Endothelial cell of umbilical vein (primary cell): ENCODE results near the gene TOP3B. TPM values are rescaled to one million over a fixed set of nuclear protein-coding genes. Genes with fewer than 3 reads are reported as not detected.
"Not testable (repeated sequence)": the region's sequence is repeated elsewhere in the genome, so short reads cannot be mapped to it uniquely, and the experiment has no call there.

Experiments
- BruUV-seq: library from RNA; stranded (reverse); fragments of 400-500 nt; replicated peaks from 2 replicates; lab custom pipeline; 2021; lab: Mats Ljungman, UMichigan
- CTCF ChIA-PET: fragments of 300-600, 350-600 bp; sonication (Branson Sonifier 250); formaldehyde crosslinking; loops from one replicate; lab custom pipeline; 2021; ENCODE audit warnings: antibody characterized with exemption, inconsistent platforms; lab: Charles Lee
- POLR2A ChIA-PET: fragments of 300-600, 350-600 bp; sonication (Branson Sonifier 250); formaldehyde crosslinking; loops from one replicate; lab custom pipeline; 2021; ENCODE audit warnings: antibody characterized with exemption, inconsistent platforms; lab: Charles Lee
- DNase-seq: peaks from one replicate; pipeline ENCODE4 v3.0.0-alpha.2; 2011; ENCODE audit warnings: low read depth, low spot score
- FAIRE-seq: peaks from 2 replicates; lab custom pipeline; 2011; peaks lifted over from hg19 to GRCh38; lab: Jason Lieb, UNC
- H2AFZ ChIP-seq: 2 replicates; pipeline ENCODE4 v1.6.0; 2012; ENCODE audit warnings: low read depth, low read length, control low read depth, inconsistent platforms
- H3K27ac ChIP-seq: 2 replicates; pipeline ENCODE4 v1.5.1; 2011; ENCODE audit warnings: low read depth, mild to moderate bottlenecking, control low read depth, low read length, moderate library complexity; ENCODE audit not compliant: insufficient read depth
- H3K27me3 ChIP-seq, 2 experiments: 2 replicates each; pipeline versions ENCODE4 v1.6.0 to v1.6.1; 2011; ENCODE audit warnings: low read length in 2 of 2, mixed read lengths in 1 of 2; ENCODE audit not compliant: control insufficient read depth in 2 of 2, insufficient read depth in 2 of 2
- H3K36me3 ChIP-seq, 2 experiments: 2 replicates in 1 of 2; 3 replicates in 1 of 2; pipeline ENCODE4 v1.5.1; 2011; ENCODE audit warnings: low read length in 2 of 2, mild to moderate bottlenecking in 1 of 2, moderate library complexity in 1 of 2; ENCODE audit not compliant: control insufficient read depth in 2 of 2, insufficient read depth in 2 of 2; ENCODE audit errors: extremely low read depth in 1 of 2
- H3K4me1 ChIP-seq: 3 replicates; pipeline ENCODE4 v1.5.1; 2011; ENCODE audit warnings: mild to moderate bottlenecking, low read length; ENCODE audit not compliant: control insufficient read depth, insufficient read depth; ENCODE audit errors: extremely low read depth
- H3K4me2 ChIP-seq: 2 replicates; pipeline ENCODE4 v1.6.1; 2011; ENCODE audit warnings: low read length, control low read depth, mixed read lengths; ENCODE audit not compliant: insufficient read depth
- H3K4me3 ChIP-seq, 3 experiments: fragments of 200-600 bp in 1 of 3; sonication (generic), shearing (Covaris generic) in 1 of 3; replicated peaks in 1 of 3; 2 replicates each; pipeline ENCODE4 v1.5.1; 2011 to 2016; ENCODE audit warnings: control low read depth in 3 of 3, low read length in 3 of 3, mild to moderate bottlenecking in 2 of 3, inconsistent platforms in 1 of 3, low read depth in 1 of 3, moderate library complexity in 1 of 3; ENCODE audit not compliant: insufficient read depth in 1 of 3
- H3K79me2 ChIP-seq: 2 replicates; pipeline ENCODE4 v1.6.0; 2012; ENCODE audit warnings: low read length, inconsistent platforms; ENCODE audit not compliant: control insufficient read depth, insufficient read depth
- H3K9ac ChIP-seq: replicated peaks from 2 replicates; pipeline ENCODE3; 2011; ENCODE audit warnings: low read length, control low read depth; ENCODE audit not compliant: insufficient read depth; ENCODE audit errors: extremely low read depth
- H3K9me1 ChIP-seq: replicated peaks from 3 replicates; pipeline ENCODE4 v1.6.0; 2011; ENCODE audit warnings: mild to moderate bottlenecking, low read length; ENCODE audit not compliant: control insufficient read depth, insufficient read depth; ENCODE audit errors: extremely low read depth
- H3K9me3 ChIP-seq: replicated peaks from 2 replicates; pipeline ENCODE4 v1.5.1; 2012; ENCODE audit warnings: low read length, inconsistent platforms; ENCODE audit not compliant: control insufficient read depth, insufficient read depth
- H4K20me1 ChIP-seq: replicated peaks from 2 replicates; pipeline ENCODE3; 2011; ENCODE audit warnings: mild to moderate bottlenecking, low read length; ENCODE audit not compliant: control insufficient read depth, insufficient read depth; ENCODE audit errors: extremely low read depth
- JUN ChIP-seq: IDR thresholded peaks from 2 replicates; pipeline ENCODE4 v1.6.1; 2011; ENCODE audit warnings: borderline replicate concordance, low read depth; ENCODE audit not compliant: insufficient read length, insufficient read depth
- MYC ChIP-seq: IDR thresholded peaks from one replicate; pipeline ENCODE4 v1.6.1; 2011; ENCODE audit warnings: mild to moderate bottlenecking, low read depth, low read length
- POLR2AphosphoS5 ChIP-seq: IDR thresholded peaks from 2 replicates; pipeline ENCODE4 v1.6.1; 2012; ENCODE audit warnings: low read depth, mild to moderate bottlenecking, control low read depth, low read length, moderate library complexity; ENCODE audit not compliant: insufficient read depth
- dilution Hi-C: fragments of 300-500 bp; cut with MboI; formaldehyde crosslinking; loops from one replicate; pipeline ENCODE4 v1.15.0; 2019; ENCODE audit warnings: low sequenced_read_pairs; ENCODE audit not compliant: extremely low pct_ligation_motif_present
- intact Hi-C: fragments of 100-400 bp; cut with micrococcal nuclease; formaldehyde crosslinking; loops from one replicate; pipeline ENCODE4 v1.10.0; 2022
- polyA plus RNA-seq, 4 experiments: library from polyadenylated mRNA; depleted of rRNA in 3 of 4; stranded (reverse) in 3 of 4; unstranded in 1 of 4; fragments of >200 nt; gene quantifications; 2 replicates each; pipeline versions ENCODE4 v1.2.1 to v1.2.3, GENCODE V29; 2011 to 2012; ENCODE audit warnings: missing spikeins in 1 of 4
- total RNA-seq: library from RNA; stranded (reverse); gene quantifications from 2 replicates; pipeline ENCODE4 v1.2.3, GENCODE V29; 2021

The TOP3B gene
- total and polyA plus RNA-seq, 2 donors (not counting 3 experiments of a cell fraction or from before 2014, with no cell fraction given), result 25.2 to 56.5 TPM

DNA sequence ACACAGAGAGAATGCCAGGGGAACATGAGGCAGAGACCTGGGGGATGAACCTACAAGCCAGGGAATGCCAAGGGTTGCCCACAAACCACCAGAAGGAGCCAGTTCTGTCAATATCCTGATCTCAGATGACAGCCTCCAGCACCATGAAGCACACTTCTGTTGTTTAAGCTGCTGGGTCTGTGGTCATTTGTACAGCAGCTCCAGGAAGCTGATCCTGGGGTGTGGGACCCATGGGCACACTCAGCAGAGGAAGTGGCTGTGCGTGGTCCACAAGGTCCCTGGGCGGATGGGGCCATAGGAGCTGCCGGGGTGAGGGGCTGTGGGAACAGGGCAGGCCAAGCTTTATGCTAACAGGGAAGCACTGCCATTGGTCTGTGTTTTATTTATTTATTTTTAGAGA lies 42.1 kb downstream of the TOP3B start:
- peak; percentile 71 for FAIRE-seq
- Histone ChIP-seq H3K9me3 (no peaks in the 10 kb centered on the region), H3K9ac (no peak overlapping the region), H3K4me3 (no peak overlapping the region), H3K79me2 (peaks cover 46% of the 10 kb centered on the region), H4K20me1 (no peaks in the 10 kb centered on the region), H3K27me3 (no peaks in the 10 kb centered on the region), H2AFZ (no peak overlapping the region), H3K36me3 (peaks cover 19 to 32% of the 10 kb centered on the region in 2 experiments), H3K27ac (peak overlapping the region; percentile 86), H3K4me2 (no peak overlapping the region), H3K9me1 (no peaks in the 10 kb centered on the region), H3K4me1 (peaks cover 83% of the 10 kb centered on the region)
- no peak for TF ChIP-seq MYC
- peak; percentile 20 for TF ChIP-seq POLR2AphosphoS5
- no TSS peak for BruUV-seq
- DNase-seq, result no peak
- ChIA-PET POLR2A (no interaction called here), CTCF (interaction anchor here (1.4 to 13.1 kb wide), 2 partner anchors 10 to 165 kb away, joined by 3 to 292 read pairs; partner anchors contain the start of gene PPM1F)
- dilution Hi-C loops, result loop anchor here (25.0 kb wide), 2 partner anchors 128 to 228 kb away; no protein-coding TSS in a partner anchor
- intact Hi-C loops, result no loop called here

DNA sequence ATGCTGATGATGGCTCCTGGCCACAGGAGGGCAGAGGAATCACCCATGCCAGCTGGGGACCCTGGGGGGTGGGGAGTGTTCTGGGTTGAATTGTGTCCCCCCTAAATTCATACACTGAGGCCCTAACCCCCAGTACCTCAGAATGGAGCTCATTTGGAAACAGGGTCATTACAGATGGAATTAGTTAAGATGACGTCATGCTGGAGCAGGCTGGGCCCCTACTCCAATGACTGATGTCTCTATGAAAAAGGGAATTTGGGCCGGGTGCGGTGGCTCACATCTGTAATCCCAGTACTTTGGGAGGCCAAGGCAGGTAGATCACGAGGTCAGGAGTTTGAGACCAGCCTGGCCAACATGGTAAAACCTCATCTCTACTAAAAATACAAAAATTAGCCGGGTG lies 42.7 kb downstream of the TOP3B start:
- not testable (repeated sequence) for H4K20me1 ChIP-seq, H3K4me3 ChIP-seq, DNase-seq, H2AFZ ChIP-seq, H3K9me3 ChIP-seq, H3K4me2 ChIP-seq, H3K27me3 ChIP-seq, H3K9me1 ChIP-seq, FAIRE-seq
- ChIA-PET POLR2A (interaction anchor here (0.6 kb wide), 1 partner anchor 224 kb away, joined by 6 read pairs; no protein-coding TSS in a partner anchor), CTCF (interaction anchor here (1.4 to 13.1 kb wide), 3 partner anchors 11 to 226 kb away, joined by 3 to 292 read pairs (median 27); partner anchors contain the start of gene PPM1F)
- intact Hi-C loops (loop anchor here (2.0 to 5.0 kb wide), 2 partner anchors 13 to 42 kb away; partner anchors contain the start of genes PPM1F and TOP3B), dilution Hi-C loops (loop anchor here (10.0 to 25.0 kb wide), 3 partner anchors 85 to 228 kb away; no protein-coding TSS in a partner anchor)
- Histone ChIP-seq H3K9ac (peak overlapping the region; percentile 33), H3K79me2 (peaks cover 47% of the 10 kb centered on the region), H3K4me1 (peaks cover 77% of the 10 kb centered on the region), H3K27ac (peak overlapping the region; percentile 86), H3K36me3 (peaks cover 17 to 28% of the 10 kb centered on the region in 2 experiments)
- TF ChIP-seq JUN, result peak; percentile 26
- TSS peak; percentile 12 for BruUV-seq
